ENCODE results near the gene YPEL2.
"Not testable (repeated sequence)": the region's sequence is repeated elsewhere in the genome, so short reads cannot be mapped to it uniquely, and the experiment has no call there.

The YPEL2 gene, protein sequence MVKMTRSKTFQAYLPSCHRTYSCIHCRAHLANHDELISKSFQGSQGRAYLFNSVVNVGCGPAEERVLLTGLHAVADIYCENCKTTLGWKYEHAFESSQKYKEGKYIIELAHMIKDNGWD

DNA sequence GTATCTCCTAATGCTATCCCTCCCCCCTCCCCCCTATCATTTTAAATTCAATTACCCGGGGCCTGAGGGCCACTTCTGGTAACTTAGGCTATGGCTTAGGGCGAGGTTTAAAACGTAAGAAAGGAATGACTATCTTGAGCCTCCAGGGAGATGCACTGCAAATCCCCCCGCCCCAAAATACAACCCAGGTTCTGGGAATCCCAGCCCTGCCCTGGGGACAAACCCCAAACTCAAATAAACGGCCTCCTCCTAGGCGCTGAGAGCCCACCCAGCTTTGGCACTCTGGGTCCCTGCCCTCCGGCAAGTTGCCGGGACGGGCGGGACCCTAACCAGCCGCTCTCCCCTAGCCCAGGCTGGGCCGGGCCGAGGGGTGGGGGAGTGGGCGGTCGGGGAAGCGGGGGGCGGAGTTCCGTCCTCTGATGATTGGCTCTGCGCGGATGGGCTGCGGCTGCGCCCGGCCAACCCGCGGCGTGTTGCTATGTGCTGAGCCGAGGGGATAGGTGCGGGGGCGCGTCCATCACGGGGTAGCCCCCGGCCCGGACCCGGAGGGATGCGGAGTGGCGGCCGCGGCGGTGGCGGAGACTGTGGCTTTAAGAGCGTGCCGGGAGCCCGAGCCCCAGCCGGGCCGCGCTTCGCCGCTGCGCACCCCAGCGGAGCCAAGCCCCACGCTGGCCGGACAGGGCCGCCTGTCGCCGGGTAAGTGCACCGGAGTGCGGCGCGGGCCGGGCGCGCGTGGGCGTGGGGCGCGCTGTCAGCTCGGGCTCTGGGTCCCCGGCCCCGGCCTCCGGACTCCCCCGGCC, at the start of gene YPEL2:
YPEL2 (plus strand) TSS at position 527 of the 800 bp plus-strand sequence. CDS start 21,755 bp downstream, outside the sequence.
- DNase-seq: peak; percentile 22

DNA sequence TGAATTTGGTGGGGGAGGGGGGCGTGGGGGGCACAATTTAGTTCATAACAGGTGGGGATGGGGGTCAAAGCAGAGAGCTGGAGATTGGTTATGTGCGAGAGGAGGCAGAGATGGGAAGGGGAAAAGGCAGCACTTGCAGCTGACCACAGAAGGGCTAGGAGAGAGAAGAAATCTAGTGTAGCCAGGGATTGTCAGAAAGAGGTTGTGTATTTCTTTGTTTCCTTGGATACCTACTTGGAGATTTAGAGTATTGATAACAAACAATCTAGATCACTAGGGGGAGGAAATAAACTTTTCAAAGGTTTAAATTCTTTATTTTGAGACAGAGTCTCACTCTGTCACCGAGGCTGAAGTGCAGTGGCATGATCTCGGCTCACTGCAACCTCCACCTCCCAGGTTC, 47.1 kb upstream of the YPEL2 start:
- DNase-seq: no peak

DNA sequence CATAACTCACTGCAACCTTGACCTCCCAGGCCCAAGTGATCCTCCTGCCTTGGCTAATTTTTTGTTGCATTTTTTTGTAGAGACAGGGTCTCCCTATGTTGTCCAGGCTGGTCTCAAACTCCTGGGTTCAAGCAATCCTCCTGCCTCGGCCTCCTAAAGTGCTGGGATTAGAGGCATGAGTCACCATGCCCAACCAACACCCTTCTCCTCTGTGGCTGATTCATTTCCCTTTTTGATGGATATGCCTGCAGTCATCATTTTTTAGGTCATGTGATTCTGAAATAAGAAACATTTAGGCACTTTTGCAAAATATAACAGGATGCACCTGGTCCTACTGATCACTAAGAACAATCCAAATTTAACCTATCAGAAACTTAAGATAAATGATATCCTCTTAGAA, 44.0 kb upstream of the YPEL2 start:
- no peak for DNase-seq

DNA sequence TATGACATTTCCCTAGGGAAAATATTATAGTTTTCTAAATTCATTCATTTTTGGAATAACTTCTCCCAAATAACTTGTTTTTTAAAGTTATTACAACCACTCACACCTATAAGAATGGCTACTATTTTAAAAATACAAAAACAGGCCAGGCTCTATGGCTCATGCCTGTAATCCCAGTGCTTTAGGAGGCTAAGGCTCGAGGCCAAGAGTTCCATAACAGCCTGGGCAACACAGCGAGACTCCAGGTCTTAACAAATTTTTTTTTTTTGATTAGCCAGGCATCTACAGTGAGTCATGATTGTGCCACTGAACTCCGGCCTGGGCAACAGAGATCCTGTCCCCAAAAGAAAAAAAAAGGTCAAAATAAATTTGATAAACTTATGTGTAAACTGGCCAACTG, 43.6 kb upstream of the YPEL2 start:
- no peak for DNase-seq

DNA sequence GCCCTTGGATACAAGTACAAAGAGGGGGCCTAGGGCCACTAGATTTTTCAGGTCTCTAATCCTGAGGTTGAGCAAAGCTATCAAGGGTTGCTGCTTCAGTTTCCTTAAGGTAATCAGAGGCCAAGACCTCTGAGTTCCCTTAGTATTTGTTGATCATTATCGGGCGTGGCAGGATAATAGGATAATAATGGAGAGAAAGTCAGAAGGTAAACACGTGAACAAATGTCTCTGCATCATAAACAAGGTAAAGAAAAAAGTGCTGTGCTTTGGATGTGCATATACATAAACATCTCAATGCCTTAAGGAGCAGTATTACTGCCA, 41.5 kb upstream of the YPEL2 start:
- no peak for DNase-seq

DNA sequence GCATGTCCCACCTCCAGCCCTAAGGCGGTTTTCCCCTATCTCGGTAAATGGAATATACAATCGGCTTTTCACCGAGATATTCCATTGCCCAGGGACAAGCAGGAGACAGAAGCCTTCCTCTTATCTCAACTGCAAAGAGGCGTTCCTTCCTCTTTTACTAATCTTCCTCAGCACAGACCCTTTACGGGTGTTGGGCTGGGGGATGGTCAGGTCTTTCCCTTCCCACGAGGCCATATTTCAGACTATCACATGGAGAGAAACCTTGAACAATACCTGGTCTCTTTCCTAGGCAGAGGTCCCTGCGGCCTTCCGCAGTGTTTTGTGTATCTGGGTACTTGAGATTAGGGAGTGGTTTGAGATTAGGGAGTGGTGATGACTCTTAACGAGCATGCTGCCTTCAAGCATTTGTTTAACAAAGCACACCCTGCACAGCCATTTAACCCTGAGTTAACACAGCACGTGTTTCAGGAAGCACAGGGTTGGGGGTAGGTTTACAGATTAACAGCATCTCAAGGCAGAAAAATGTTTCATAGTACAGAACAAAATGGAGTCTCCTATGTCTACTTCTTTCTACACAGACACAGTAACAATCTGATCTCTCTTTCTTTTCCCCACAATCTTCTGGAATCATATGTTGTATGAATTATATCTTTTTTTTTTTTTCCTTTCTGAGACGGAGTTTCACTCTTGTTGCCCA, 41.0 kb upstream of the YPEL2 start:
- DNase-seq: peak; percentile 37

DNA sequence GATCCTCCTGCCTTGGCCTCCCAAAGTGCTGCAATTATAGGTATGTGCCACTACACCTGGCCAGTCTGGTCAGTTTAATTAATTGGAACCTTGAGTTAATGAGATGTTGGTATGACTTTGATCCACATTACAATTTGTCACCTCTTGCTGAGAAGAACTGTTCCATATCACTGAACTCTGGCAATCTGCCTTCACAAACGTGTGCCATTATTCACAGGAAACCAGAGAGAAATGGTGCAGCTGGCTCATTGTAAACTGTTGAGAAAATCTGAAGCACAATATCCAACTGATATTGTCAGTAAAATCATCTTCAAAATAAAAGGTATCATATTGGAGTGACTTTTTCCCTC, 39.3 kb upstream of the YPEL2 start:
- no peak for DNase-seq

DNA sequence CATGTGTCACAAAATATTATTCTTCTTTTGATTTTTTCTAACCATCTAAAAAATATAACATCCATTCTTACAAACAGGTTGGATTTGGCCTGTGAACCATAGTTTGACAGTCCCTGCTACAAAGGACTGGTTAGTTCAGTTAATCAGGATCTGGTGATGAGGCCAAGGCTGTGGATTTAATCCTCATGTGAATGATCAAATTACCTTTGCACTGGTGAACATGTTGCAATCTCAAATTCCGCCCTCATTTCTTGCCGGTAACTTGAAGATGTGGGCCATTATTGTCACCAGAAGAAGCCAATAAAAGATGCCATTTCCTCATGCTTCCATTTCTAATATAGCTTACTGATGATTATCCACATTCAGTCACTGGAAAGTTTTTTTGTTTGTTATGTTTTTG, 35.3 kb upstream of the YPEL2 start:
- no peak for DNase-seq

DNA sequence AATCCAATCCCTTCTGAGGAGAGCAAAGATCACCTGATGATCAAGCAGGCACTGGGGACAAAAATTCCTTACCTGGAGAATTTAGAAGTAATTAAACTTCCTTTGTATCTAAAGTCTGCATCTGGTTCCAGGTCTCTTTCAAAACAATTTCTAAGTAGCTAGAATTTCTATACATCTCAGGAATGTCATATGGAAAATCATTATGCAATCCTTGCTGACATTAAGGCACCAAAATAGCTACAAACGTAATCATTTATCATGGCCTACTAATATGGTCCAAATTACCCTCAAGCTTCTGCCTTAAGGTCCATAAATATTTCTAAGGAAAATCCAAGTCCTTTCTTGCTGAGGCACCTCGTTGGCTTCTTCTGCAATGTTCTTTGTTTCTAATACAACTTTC, 32.9 kb upstream of the YPEL2 start:
- DNase-seq: no peak

DNA sequence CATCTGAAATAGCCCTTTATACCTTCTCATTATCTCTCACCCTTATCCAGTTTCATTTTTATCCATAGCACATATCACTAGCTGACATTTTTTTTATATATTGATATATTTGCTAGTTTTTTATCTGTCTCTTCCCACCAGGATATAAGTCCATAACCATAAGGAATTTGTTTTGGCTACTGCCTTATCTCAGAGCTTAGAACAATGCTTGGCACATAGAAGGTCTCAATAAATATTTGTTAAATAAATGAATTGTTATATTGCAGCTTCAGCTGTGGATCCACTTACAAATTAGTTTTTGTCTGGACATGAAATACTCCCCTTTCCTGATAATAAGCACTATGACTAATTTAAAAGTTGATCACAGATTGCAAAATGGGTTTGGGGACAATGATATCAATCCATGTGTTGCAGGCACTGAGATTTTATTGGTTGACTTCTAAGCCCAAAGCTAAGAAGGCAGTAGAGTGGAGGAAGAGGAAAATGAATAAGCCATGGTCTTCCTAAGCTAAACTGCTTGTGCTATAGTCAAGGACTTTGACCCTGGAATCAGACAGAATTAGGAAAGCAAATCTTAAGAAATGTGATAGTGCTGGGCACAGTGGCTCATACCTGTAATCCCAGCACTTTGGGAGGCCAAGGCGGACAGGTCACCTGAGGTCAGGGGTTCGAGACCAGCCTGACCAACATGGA, 31.9 kb upstream of the YPEL2 start:
- no peak for DNase-seq

DNA sequence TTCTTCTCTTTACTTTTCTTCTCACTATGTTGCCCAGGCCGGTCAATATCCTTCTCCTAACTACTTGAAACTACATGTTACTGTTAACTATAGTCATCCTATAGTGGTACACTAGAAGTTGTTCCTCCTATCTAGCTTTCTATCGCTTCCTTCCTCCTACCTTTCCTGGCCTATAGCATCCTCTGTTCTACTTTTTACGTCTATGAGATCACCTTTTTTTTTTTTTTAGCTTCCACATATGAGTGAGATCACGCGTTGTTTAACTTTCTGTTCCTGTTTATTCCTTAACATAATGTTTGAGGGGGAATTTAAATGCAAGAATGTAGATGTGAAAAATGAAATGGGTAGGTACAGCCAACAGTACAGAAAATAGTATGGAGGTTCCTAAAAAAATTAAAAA, 30.5 kb upstream of the YPEL2 start:
- no peak for DNase-seq

DNA sequence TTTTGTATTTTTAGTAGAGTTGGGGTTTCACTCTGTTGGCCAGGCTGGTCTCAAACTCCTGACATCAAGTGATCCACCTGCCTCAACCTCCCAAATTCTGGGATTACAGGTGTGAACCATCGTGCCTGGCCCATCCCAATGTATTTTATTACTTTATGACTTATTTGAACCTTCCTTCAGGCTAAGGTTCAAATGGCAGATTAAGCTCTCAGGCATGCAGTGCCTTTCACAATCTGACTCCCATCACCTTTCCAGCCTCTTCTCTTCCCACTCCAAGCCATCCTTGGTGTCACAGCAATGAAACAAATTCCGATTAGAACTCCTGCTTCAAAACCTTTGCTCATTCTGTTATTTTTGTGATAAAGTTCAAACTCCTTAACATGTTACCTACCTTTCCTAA, 26.6 kb upstream of the YPEL2 start:
- no peak for DNase-seq

DNA sequence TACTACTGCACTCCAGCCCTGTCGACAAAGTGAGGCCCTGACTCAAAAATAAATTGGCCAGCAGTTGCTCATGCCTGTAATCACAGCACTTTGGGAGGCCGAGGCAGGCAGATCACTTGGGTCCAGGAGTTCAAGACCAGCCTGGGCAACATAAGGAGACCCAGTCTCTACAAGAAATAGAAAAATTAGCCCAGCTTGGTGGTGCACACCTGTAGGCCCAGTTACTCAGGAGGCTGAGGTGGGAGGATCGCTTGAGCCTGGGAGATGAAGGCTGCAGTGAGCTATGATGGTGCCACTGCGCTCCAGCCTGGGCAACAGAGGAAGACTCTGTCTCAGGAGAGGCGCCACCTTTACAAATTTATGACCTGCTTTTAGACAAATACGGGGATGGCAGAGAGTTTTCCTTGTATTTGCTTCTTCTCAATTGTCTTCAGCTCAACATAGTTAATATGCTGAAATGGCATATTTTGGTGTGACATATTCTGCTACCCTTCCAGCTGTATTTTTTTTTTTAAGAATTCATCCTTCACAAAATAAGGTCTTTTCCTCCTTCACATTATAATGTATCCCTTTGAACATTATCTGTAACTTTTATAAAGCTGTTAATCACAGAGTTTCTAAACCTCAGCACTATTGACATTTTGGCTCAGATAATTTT, 21.1 kb upstream of the YPEL2 start:
- DNase-seq: no peak

DNA sequence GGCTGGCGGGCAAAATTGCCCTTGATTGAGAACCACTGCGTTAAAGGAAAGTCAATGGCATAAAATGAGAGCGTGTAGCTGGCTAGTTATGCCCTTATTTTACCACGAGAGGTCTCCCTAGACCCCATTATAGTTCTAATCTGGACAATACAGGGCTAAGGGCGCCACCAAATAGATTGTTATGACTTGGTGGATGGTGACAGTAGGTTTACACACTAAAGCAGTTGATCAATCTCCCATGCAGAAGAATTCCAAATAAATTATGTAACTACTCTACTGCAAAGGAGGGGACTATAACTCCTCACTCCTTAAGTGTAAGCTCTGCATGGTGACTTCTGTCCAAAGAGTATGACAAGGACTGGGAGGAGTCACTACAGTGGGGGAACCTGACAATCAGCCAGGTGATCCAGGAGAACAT, 20.4 kb upstream of the YPEL2 start:
- peak; percentile 60 for DNase-seq

DNA sequence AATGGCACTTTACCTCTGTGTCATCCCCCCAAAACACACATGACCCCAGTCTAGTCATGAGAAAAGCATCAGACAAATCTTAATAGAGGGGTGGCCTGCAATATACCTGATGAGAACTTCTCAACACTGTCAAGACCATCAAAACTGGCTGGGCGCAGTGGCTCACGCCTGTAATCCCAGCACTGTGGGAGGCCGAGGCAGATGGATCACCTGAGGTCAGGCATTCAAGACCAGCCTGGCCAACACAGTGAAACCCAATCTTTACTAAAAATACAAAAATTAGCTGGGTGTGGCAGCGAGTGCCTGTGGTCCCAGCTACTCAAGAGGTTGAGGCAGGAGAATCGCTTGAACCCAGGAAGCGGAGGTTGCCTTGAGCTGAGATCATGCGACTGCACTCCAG, 19.9 kb upstream of the YPEL2 start:
- not testable (repeated sequence) for DNase-seq

DNA sequence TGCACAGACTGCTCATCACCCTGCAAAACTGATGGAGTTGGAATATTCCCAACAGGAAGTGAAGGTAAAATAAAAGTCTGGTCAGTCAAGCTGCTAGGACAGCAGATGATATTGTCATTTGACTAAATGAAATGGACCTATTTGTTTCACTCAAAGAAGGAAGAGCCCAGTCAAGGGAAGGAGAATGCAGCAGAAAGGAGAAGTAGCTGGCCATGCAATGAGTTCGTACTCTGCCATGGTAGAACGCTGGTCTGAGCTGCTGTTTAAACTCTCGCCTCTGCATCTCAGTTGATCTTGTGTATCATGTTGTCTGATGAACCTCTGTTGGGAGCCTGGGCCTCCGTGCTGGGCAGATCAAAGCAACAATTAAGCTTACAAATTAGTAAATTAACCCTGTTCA, 15.6 kb upstream of the YPEL2 start:
- no peak for DNase-seq

DNA sequence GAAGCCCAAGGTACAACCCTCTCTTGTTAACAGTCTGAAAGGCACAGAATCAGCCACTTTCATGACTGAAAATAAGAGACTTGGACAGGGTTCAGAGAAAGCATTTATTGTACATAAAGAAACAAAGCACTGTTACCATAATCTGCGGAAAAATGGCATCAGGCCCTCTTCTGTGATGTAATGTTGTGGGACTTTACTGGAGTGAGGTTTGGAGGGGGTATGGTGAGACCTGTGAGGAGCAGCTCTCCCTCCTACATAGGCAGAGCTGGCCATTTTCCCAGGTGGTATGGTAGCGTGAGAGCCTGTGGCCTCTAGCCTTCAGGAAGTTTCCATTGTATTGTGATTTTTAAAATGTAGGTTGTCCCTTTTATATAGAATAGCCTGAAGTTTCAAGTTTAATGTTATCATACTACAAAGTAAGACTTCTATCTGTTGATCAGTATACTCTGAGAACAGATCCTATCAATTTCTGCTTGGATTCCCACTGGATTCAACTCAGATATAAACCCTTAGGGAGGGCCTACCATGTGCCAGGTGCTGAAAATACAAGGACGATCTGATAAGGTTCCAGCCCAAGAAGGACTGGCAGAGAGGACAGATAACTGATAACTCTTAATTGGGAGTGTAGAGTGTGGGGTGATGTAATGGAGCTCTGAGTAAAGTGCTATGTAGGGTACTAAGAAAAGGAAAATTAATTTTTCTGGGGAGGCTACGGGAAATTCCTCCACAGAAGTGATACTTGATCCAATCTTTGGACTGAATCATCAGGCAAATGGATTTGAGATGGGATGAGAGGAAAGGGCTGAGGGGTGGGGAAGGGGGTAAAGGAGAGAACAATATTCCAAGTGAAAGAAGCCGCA, 4.1 kb upstream of the YPEL2 start:
- DNase-seq: no peak

DNA sequence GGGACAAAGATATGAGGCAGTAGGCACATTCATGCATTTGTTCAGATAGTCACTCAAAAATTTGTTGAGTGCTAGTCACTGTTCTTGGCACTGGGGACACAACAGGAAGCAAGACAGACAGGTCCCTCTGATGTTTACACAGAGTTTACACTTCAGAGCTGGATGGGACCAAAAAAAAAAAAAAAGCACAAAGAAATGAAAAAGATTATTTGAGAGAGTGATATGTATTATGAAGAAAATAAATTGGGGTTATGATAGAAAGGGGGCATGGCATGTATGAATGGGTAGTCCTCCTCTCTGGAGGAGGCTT, 3.5 kb upstream of the YPEL2 start:
- no peak for DNase-seq

DNA sequence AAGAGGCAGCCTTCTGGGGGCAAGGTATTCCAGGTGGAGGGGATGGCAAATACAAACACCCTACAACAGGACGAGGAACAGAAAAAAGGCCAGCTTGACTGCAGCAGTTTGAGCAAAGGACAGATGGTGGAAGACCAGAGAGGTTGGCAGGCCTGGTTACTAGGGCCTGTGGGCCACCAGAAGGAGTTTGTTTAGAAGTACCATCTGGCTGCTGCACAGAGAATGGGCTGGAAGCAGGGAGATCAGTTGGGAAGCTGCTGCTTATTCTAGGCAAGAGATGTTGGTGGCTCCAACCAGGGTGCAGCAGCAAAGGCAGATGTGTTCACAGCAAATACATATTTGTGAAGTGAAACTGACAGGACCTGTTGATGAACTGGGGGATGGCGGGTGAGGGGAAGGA, 2.9 kb upstream of the YPEL2 start:
- DNase-seq: no peak

DNA sequence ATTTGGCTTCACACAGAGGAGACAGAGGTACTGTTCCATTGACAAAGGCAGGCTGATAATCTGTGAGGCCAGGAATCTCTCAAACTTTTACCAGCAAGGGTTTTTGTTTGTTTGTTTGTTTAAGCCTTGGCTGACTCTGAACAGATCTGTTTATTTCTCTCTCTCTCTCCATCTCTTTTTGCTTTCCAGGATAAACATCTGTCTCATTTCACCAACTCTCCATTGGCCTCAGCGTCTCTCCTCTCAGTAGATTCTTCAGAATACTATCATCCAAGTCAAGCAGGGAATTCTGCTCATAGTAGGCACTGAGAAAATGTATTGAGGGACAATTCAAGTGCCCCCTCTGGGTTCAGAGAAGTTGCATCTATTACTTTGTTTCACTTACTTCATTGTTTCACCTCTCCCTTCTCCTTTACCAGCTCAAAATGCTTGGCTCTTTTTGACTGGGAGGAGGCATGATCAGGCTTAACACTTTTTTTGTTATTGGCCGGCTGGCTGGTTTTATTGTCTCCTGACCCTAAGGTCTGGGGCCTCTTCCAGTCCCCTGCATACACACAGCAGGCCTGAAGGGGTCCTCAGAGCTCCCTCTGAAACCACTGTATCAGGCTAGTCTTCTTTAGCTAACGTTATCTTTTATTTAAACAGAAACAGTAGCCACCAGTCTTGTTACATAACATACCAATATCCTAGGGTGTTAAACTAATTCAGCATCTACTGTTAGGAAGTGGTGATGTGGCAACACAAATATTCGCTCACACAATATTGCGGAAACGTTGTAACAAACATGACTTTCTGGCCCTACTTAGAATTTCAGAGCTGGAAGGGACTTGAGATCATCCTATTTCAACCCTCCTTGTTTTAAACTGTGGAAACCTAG, 2.0 kb upstream of the YPEL2 start:
- peak; percentile 51 for DNase-seq
